CD4-positive, alpha-beta memory T cell (primary cell): ENCODE data around the gene ALG5. TPM values are rescaled to one million over a fixed set of nuclear protein-coding genes. Genes with fewer than 3 reads are reported as not detected.

Experiments used
- CTCF ChIA-PET: fragments of 350-600 bp; sonication (Branson Sonifier 250); formaldehyde crosslinking; loops from one replicate; lab custom pipeline; 2021; ENCODE audit warnings: inconsistent platforms; ENCODE audit not compliant: partially characterized antibody; lab: Charles Lee
- POLR2A ChIA-PET: fragments of 350-600 bp; sonication (Branson Sonifier 250); formaldehyde crosslinking; loops from one replicate; lab custom pipeline; 2021; ENCODE audit not compliant: partially characterized antibody; lab: Charles Lee
- DNase-seq, 5 donors: peaks; one replicate each; pipeline versions ENCODE4 v3.0.0 to v3.0.0-alpha.2; 2020 to 2022; ENCODE audit warnings: mixed read lengths in 1 of 5
- H3K27ac ChIP-seq: one replicate; pipeline ENCODE4 v1.7.0; 2013; ENCODE audit warnings: low read depth, low read length
- H3K27me3 ChIP-seq: 2 replicates; pipeline ENCODE4 v1.7.0; 2013; ENCODE audit warnings: mild to moderate bottlenecking, low read length, moderate library complexity; ENCODE audit not compliant: insufficient read depth
- H3K36me3 ChIP-seq: 2 replicates; pipeline ENCODE4 v1.7.0; 2013; ENCODE audit warnings: mild to moderate bottlenecking, low read length, moderate library complexity; ENCODE audit not compliant: insufficient read depth
- H3K4me1 ChIP-seq: 2 replicates; pipeline ENCODE4 v1.7.0; 2013; ENCODE audit warnings: mild to moderate bottlenecking, low read length, moderate library complexity; ENCODE audit not compliant: insufficient read depth
- H3K4me3 ChIP-seq, 2 donors: one replicate each; pipeline ENCODE4 v1.7.0; 2013; ENCODE audit warnings: low read length in 2 of 2, mild to moderate bottlenecking in 1 of 2
- H3K9me3 ChIP-seq, 2 donors: one replicate each; pipeline ENCODE4 v1.7.0; 2013; ENCODE audit warnings: low read length in 2 of 2, control low read depth in 1 of 2; ENCODE audit not compliant: control insufficient read depth in 1 of 2
- H3K27ac Mint-ChIP-seq, 7 donors: one replicate each; pipeline ENCODE4 v1.8.0; 2020 to 2021; ENCODE audit warnings: mixed read lengths in 7 of 7, mild to moderate bottlenecking in 6 of 7, inconsistent platforms in 3 of 7, moderate library complexity in 3 of 7
- H3K27me3 Mint-ChIP-seq, 2 donors: one replicate each; pipeline ENCODE4 v1.8.0; 2020 to 2021; ENCODE audit warnings: mixed read lengths in 2 of 2
- H3K36me3 Mint-ChIP-seq, 2 donors: one replicate each; pipeline ENCODE4 v1.8.0; 2020 to 2021; ENCODE audit warnings: mixed read lengths in 2 of 2, inconsistent platforms in 1 of 2, mild to moderate bottlenecking in 1 of 2
- H3K4me1 Mint-ChIP-seq, 4 donors: one replicate each; pipeline ENCODE4 v1.8.0; 2020 to 2021; ENCODE audit warnings: mixed read lengths in 4 of 4, mild to moderate bottlenecking in 1 of 4
- H3K4me3 Mint-ChIP-seq, 8 donors: one replicate each; pipeline ENCODE4 v1.8.0; 2020 to 2021; ENCODE audit warnings: mixed read lengths in 8 of 8, mild to moderate bottlenecking in 7 of 8, moderate library complexity in 6 of 8, inconsistent platforms in 3 of 8
- H3K9me3 Mint-ChIP-seq, 8 donors: one replicate each; pipeline ENCODE4 v1.8.0; 2020 to 2021; ENCODE audit warnings: mixed read lengths in 8 of 8, mild to moderate bottlenecking in 5 of 8, inconsistent platforms in 3 of 8, moderate library complexity in 1 of 8
- intact Hi-C: fragments of 100-400 bp; cut with micrococcal nuclease; formaldehyde crosslinking; loops from one replicate; pipeline ENCODE4 v1.15.1; 2023
- polyA plus RNA-seq, 2 donors: library from polyadenylated mRNA; unstranded; fragments of 300-500 nt; fragmentation: Illumina TruSeq; gene quantifications; one replicate each; pipeline ENCODE4 v1.2.3, GENCODE V29; 2021
- total RNA-seq, 2 experiments: library from RNA; stranded (reverse); gene quantifications; one replicate each; pipeline ENCODE4 v1.2.3, GENCODE V29; 2021

The ALG5 gene
- total and polyA plus RNA-seq, 4 experiments from 2014 or later: 23.3 to 116 (median 50.0) TPM

GRCh38 chr13:36986462-36987240 lies 12.5 kb downstream of the ALG5 start:
- Mint-ChIP-seq H3K36me3 (peaks cover 43 to 82% of the 10 kb centered on the region in 2 donors), H3K27me3 (no peaks in the 10 kb centered on the region), H3K27ac (peak overlapping the region in 2 of 7 donors; percentile 31 to 65), H3K4me1 (peaks cover 0 to 6% (median 1%) of the 10 kb centered on the region in 4 donors), H3K4me3 (no peak overlapping the region), H3K9me3 (no peaks in the 10 kb centered on the region)
- H3K36me3 ChIP-seq: peaks cover 70% of the 10 kb centered on the region
- H3K4me3 ChIP-seq: no peak overlapping the region
- intact Hi-C loops: no loop called here
- ChIA-PET CTCF (no interaction called here), POLR2A (no interaction called here)
- no peak for DNase-seq
- H3K27ac ChIP-seq: no peak overlapping the region
- H3K27me3 ChIP-seq: no peaks in the 10 kb centered on the region
- no peaks in the 10 kb centered on the region for H3K4me1 ChIP-seq
- H3K9me3 ChIP-seq: no peaks in the 10 kb centered on the region

GRCh38 chr13:36981156-36981743 lies 17.9 kb downstream of the ALG5 start:
- Histone ChIP-seq H3K36me3 (peaks cover 27% of the 10 kb centered on the region), H3K9me3 (no peaks in the 10 kb centered on the region), H3K4me3 (no peak overlapping the region), H3K27ac (no peak overlapping the region), H3K4me1 (no peaks in the 10 kb centered on the region), H3K27me3 (no peaks in the 10 kb centered on the region)
- DNase-seq: peak in 1 of 5 donors; percentile 2
- Mint-ChIP-seq H3K27me3 (no peaks in the 10 kb centered on the region), H3K4me3 (no peak overlapping the region), H3K9me3 (no peaks in the 10 kb centered on the region), H3K36me3 (peaks cover 27 to 55% of the 10 kb centered on the region in 2 donors), H3K27ac (peak overlapping the region in 1 of 7 donors; percentile 37), H3K4me1 (peaks cover 0 to 5% (median 1%) of the 10 kb centered on the region in 4 donors)
- intact Hi-C loops: loop anchor here (5.0 kb wide), 1 partner anchor 559 kb away; no protein-coding TSS in a partner anchor
- CTCF ChIA-PET: interaction anchor here (0.7 to 1.6 kb wide), 9 partner anchors 9 to 562 kb away, joined by 3 to 6 read pairs (median 3); no protein-coding TSS in a partner anchor
- POLR2A ChIA-PET: interaction anchor here (1.5 to 3.4 kb wide), 2 partner anchors 18 to 20 kb away, joined by 6 to 15 read pairs; partner anchors contain the start of genes ALG5 and EXOSC8

GRCh38 chr13:36979361-36980050 lies 19.6 kb downstream of the ALG5 start:
- peaks cover 21% of the 10 kb centered on the region for H3K36me3 ChIP-seq
- Mint-ChIP-seq H3K36me3 (peaks cover 26 to 51% of the 10 kb centered on the region in 2 donors), H3K27me3 (no peaks in the 10 kb centered on the region), H3K27ac (no peak overlapping the region), H3K9me3 (peaks cover 0 to 5% (median 0%) of the 10 kb centered on the region in 8 donors), H3K4me3 (no peak overlapping the region), H3K4me1 (peaks cover 0 to 5% (median 3%) of the 10 kb centered on the region in 4 donors)
- intact Hi-C loops: loop anchor here (5.0 kb wide), 1 partner anchor 557 kb away; no protein-coding TSS in a partner anchor
- no peak for DNase-seq
- no peak overlapping the region for H3K4me3 ChIP-seq
- no peaks in the 10 kb centered on the region for H3K4me1 ChIP-seq
- ChIA-PET CTCF (interaction anchor here (0.7 to 1.2 kb wide), 3 partner anchors 15 to 633 kb away, joined by 3 read pairs; no protein-coding TSS in a partner anchor), POLR2A (interaction anchor here (1.0 to 3.4 kb wide), 2 partner anchors 21 to 22 kb away, joined by 3 to 15 read pairs; partner anchors contain the start of gene EXOSC8)
- H3K27ac ChIP-seq: no peak overlapping the region
- no peaks in the 10 kb centered on the region for H3K27me3 ChIP-seq
- no peaks in the 10 kb centered on the region for H3K9me3 ChIP-seq

DNA sequence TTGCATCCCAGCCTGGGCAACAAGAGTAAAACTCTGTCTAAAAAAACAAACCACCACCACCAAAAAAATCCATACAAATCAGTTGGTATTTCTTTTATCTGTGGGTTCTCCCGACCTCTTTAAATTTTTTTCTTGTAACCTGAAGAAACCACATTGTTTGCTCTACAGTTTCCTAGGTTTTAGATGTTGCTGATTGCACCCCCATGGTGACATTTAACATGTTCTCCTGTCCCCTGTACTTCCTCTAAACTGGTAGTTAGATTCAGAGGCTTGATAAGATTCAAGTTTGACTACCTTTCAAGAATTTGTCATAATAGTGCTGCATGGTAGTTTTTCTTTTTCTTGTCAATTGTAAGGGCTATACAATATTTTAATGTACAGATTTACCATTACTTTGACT lies 24.0 kb downstream of the ALG5 start:
- H3K27me3 Mint-ChIP-seq: no peaks in the 10 kb centered on the region
- H3K4me3 ChIP-seq: no peak overlapping the region
- ChIA-PET CTCF (no interaction called here), POLR2A (no interaction called here)
- H3K36me3 ChIP-seq: peaks cover 9% of the 10 kb centered on the region
- no peak for DNase-seq
- peaks cover 29 to 44% of the 10 kb centered on the region in 2 donors for H3K36me3 Mint-ChIP-seq
- intact Hi-C loops: no loop called here
- no peaks in the 10 kb centered on the region for H3K4me1 ChIP-seq
- H3K27ac ChIP-seq: no peak overlapping the region
- H3K27ac Mint-ChIP-seq: peak overlapping the region in 1 of 7 donors; percentile 27
- H3K4me3 Mint-ChIP-seq: no peak overlapping the region
- H3K27me3 ChIP-seq: no peaks in the 10 kb centered on the region
- H3K9me3 Mint-ChIP-seq: peaks cover 0 to 5% (median 0%) of the 10 kb centered on the region in 8 donors
- no peaks in the 10 kb centered on the region for H3K9me3 ChIP-seq
- H3K4me1 Mint-ChIP-seq: peaks cover 0 to 5% (median 2%) of the 10 kb centered on the region in 4 donors

- CTCF ChIA-PET: interaction anchor here (0.7 kb wide), 1 partner anchor 31 kb away, joined by 4 read pairs; no protein-coding TSS in a partner anchor
- no peaks in the 10 kb centered on the region for H3K27me3 Mint-ChIP-seq
- Histone ChIP-seq H3K9me3 (no peaks in the 10 kb centered on the region), H3K27ac (no peak overlapping the region), H3K27me3 (no peaks in the 10 kb centered on the region), H3K36me3 (peaks cover 9% of the 10 kb centered on the region), H3K4me1 (no peaks in the 10 kb centered on the region), H3K4me3 (no peak overlapping the region)
- H3K36me3 Mint-ChIP-seq: peaks cover 36 to 43% of the 10 kb centered on the region in 2 donors
- DNase-seq: no peak
- H3K4me1 Mint-ChIP-seq: peaks cover 0 to 3% (median 1%) of the 10 kb centered on the region in 4 donors
- intact Hi-C loops: no loop called here
- H3K9me3 Mint-ChIP-seq: peaks cover 0 to 5% (median 0%) of the 10 kb centered on the region in 8 donors
- H3K4me3 Mint-ChIP-seq: no peak overlapping the region
- POLR2A ChIA-PET: no interaction called here
- no peak overlapping the region for H3K27ac Mint-ChIP-seq
Measured at GRCh38 chr13:36973621-36974295, 25.4 kb downstream of the ALG5 start.

- H3K27ac Mint-ChIP-seq: no peak overlapping the region
- ChIA-PET CTCF (interaction anchor here (0.7 kb wide), 1 partner anchor 31 kb away, joined by 4 read pairs; no protein-coding TSS in a partner anchor), POLR2A (no interaction called here)
- H3K4me3 ChIP-seq: no peak overlapping the region
- no peaks in the 10 kb centered on the region for H3K9me3 ChIP-seq
- intact Hi-C loops: no loop called here
- peaks cover 0 to 5% (median 0%) of the 10 kb centered on the region in 8 donors for H3K9me3 Mint-ChIP-seq
- no peaks in the 10 kb centered on the region for H3K27me3 Mint-ChIP-seq
- no peak overlapping the region for H3K27ac ChIP-seq
- H3K36me3 ChIP-seq: peaks cover 9% of the 10 kb centered on the region
- H3K4me1 ChIP-seq: no peaks in the 10 kb centered on the region
- peaks cover 0 to 3% (median 1%) of the 10 kb centered on the region in 4 donors for H3K4me1 Mint-ChIP-seq
- no peak overlapping the region for H3K4me3 Mint-ChIP-seq
- no peaks in the 10 kb centered on the region for H3K27me3 ChIP-seq
- H3K36me3 Mint-ChIP-seq: peaks cover 42 to 50% of the 10 kb centered on the region in 2 donors
- no peak for DNase-seq
Measured at GRCh38 chr13:36973009-36973408, 26.1 kb downstream of the ALG5 start.
